ENCODE data around the gene PRKRIP1.
"Not testable (repeated sequence)": the region's sequence is repeated elsewhere in the genome, so short reads cannot be mapped to it uniquely, and the experiment has no call there.

PRKRIP1 gene

GRCh38 chr7:102460467-102460866 lies 64.3 kb downstream of the PRKRIP1 start:
- DNase-seq: no peak

- no peak for DNase-seq
These were observed 67.8 kb downstream of the PRKRIP1 start for GRCh38 chr7:102463841-102464576.

GRCh38 chr7:102464577-102465280 lies 68.6 kb downstream of the PRKRIP1 start, which contains the start of the genes ALKBH4 and LRWD1:
Gene ALKBH4 (minus strand): TSS chr7:102464863. CDS start chr7:102464836, 27 bp downstream.
Gene LRWD1 (plus strand): TSS chr7:102464984. CDS start chr7:102465081, 97 bp downstream.
- peak; percentile 95 for DNase-seq

- no peak for DNase-seq
These were observed 69.9 kb downstream of the PRKRIP1 start for GRCh38 chr7:102466097-102466496.

- DNase-seq: no peak
These were observed 71.7 kb downstream of the PRKRIP1 start for GRCh38 chr7:102467581-102468477.

- DNase-seq: no peak
These were observed 72.6 kb downstream of the PRKRIP1 start for GRCh38 chr7:102468478-102469350.

GRCh38 chr7:102469351-102469971 lies 73.3 kb downstream of the PRKRIP1 start:
- no peak for DNase-seq

GRCh38 chr7:102469972-102470825 lies 74.0 kb downstream of the PRKRIP1 start:
- no peak for DNase-seq

- no peak for DNase-seq
These were observed 75.6 kb downstream of the PRKRIP1 start for GRCh38 chr7:102471791-102472125.

- no peak for DNase-seq
These were observed 76.2 kb downstream of the PRKRIP1 start for GRCh38 chr7:102472126-102473041.

- DNase-seq: no peak
These were observed 77.3 kb downstream of the PRKRIP1 start for GRCh38 chr7:102473271-102473991.

- DNase-seq: not testable (repeated sequence)
These were observed 78.0 kb downstream of the PRKRIP1 start for GRCh38 chr7:102474116-102474515.

- not testable (repeated sequence) for DNase-seq
These were observed 78.7 kb downstream of the PRKRIP1 start for GRCh38 chr7:102474736-102475435.

Measured in NK-92 treated with Interleukin-12 subunit alpha and Interleukin-12 subunit beta, amount 100 ng/mL, for 24 hours (cell line).